Suprapubic skin (tissue), 4 donors: ENCODE data around the gene TMCC2. TPM values are rescaled to one million over a fixed set of nuclear protein-coding genes. Genes with fewer than 3 reads are reported as not detected.

ENCODE experiments used
- DNase-seq, 2 donors: peaks; one replicate each; pipeline ENCODE4 v3.0.0-alpha.2; 2019; ENCODE audit warnings: low spot score in 2 of 2
- H3K27ac ChIP-seq: fragments of 200-600 bp; sonication (generic); one replicate; pipeline ENCODE4 v1.5.1; 2019
- H3K27me3 ChIP-seq: fragments of 200-600 bp; sonication (generic); one replicate; pipeline ENCODE4 v1.5.1; 2019
- H3K36me3 ChIP-seq: fragments of 200-600 bp; sonication (generic); one replicate; pipeline ENCODE4 v1.5.1; 2019
- H3K4me1 ChIP-seq: fragments of 200-600 bp; sonication (generic); one replicate; pipeline ENCODE4 v1.5.1; 2019
- H3K4me3 ChIP-seq: fragments of 200-600 bp; sonication (generic); one replicate; pipeline ENCODE4 v1.5.1; 2019; ENCODE audit warnings: mild to moderate bottlenecking
- H3K9me3 ChIP-seq: fragments of 200-600 bp; sonication (generic); one replicate; pipeline ENCODE4 v1.5.1; 2019
- EP300 ChIP-seq: sonication (generic); formaldehyde crosslinking; IDR thresholded peaks from one replicate; pipeline ENCODE4 v1.6.1; 2017; ENCODE audit warnings: antibody characterized with exemption
- POLR2A ChIP-seq, 2 donors: fragments of 450-650 bp; IDR thresholded peaks; one replicate each; pipeline ENCODE4 v1.6.1; 2017; ENCODE audit warnings: antibody characterized with exemption in 2 of 2, mild to moderate bottlenecking in 2 of 2, moderate library complexity in 2 of 2
- POLR2AphosphoS5 ChIP-seq, 3 donors: sonication (generic); formaldehyde crosslinking; IDR thresholded peaks; one replicate each; pipeline ENCODE4 v1.6.1; 2017; ENCODE audit warnings: antibody characterized with exemption in 3 of 3
- WGBS: methylation state at CpG from one replicate; pipeline ENCODE4 v1.1.5; 2018; 5-methylcytosine and 5-hydroxymethylcytosine counted together
- total RNA-seq, 4 donors: library from RNA; depleted of rRNA; stranded (reverse); fragments of >200 nt; gene quantifications; one replicate each; pipeline ENCODE4 v1.1.0, GENCODE V29; 2016
- TF ChIP-seq, protein P1 (sequence below), 2 donors: fragments of 200-600 bp in 1 of 2; fragments of 450-650 bp in 1 of 2; sonication (generic) in 1 of 2; IDR thresholded peaks; one replicate each; pipeline ENCODE4 v1.5.1; 2016 to 2019; ENCODE audit warnings: antibody characterized with exemption in 2 of 2, mild to moderate bottlenecking in 1 of 2, moderate library complexity in 1 of 2

Gene TMCC2
- total RNA-seq, 4 donors from 2014 or later = 3.1 to 4.3 (median 4.1) TPM

DNA sequence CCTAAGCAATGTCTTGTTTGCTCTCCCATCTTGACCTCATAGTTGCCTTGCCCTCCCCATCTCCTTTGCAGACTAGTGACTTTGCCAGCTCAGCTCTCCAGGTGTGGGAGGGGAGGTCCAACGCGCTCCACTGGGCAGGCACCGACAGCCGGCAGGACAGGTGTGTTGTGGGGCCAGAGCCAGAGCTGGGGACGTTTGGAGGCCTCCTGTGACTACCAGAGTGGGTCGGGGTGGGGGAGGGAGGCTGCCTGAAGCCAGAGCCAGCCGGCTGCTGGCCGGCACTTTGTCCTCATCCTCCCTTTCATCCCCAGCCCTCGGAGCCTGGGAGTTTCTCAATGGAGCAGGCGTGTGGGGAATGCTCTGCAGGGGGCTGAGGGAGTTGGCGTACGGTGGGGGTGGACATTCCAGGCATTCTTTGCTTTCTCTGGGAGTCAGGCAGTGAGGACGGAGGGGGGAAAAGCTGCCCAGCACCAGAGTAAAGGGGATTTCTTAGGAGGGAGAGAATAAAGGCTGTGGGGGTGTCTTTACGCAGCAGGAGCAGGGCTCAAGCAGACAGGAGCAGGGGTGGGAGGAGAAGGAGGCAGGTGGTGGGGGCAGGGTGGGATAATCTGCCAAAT is 73.6 kb downstream of the TMCC2 start:
- 66% methylated on average over 7 of the region's 14 CpGs for WGBS
- no peak for DNase-seq
- Histone ChIP-seq H3K9me3 (no peaks in the 10 kb centered on the region), H3K27ac (no peak overlapping the region), H3K27me3 (no peaks in the 10 kb centered on the region), H3K36me3 (peaks cover 32% of the 10 kb centered on the region), H3K4me3 (no peak overlapping the region), H3K4me1 (peaks cover 6% of the 10 kb centered on the region)
- TF ChIP-seq, protein P1, sequence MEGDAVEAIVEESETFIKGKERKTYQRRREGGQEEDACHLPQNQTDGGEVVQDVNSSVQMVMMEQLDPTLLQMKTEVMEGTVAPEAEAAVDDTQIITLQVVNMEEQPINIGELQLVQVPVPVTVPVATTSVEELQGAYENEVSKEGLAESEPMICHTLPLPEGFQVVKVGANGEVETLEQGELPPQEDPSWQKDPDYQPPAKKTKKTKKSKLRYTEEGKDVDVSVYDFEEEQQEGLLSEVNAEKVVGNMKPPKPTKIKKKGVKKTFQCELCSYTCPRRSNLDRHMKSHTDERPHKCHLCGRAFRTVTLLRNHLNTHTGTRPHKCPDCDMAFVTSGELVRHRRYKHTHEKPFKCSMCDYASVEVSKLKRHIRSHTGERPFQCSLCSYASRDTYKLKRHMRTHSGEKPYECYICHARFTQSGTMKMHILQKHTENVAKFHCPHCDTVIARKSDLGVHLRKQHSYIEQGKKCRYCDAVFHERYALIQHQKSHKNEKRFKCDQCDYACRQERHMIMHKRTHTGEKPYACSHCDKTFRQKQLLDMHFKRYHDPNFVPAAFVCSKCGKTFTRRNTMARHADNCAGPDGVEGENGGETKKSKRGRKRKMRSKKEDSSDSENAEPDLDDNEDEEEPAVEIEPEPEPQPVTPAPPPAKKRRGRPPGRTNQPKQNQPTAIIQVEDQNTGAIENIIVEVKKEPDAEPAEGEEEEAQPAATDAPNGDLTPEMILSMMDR (IDR thresholded peaks at IDR 0.05) = no peak
- TF ChIP-seq EP300 (no peak), POLR2A (IDR thresholded peaks at IDR 0.05) (no peak), POLR2AphosphoS5 (IDR thresholded peaks at IDR 0.05) (no peak)

DNA sequence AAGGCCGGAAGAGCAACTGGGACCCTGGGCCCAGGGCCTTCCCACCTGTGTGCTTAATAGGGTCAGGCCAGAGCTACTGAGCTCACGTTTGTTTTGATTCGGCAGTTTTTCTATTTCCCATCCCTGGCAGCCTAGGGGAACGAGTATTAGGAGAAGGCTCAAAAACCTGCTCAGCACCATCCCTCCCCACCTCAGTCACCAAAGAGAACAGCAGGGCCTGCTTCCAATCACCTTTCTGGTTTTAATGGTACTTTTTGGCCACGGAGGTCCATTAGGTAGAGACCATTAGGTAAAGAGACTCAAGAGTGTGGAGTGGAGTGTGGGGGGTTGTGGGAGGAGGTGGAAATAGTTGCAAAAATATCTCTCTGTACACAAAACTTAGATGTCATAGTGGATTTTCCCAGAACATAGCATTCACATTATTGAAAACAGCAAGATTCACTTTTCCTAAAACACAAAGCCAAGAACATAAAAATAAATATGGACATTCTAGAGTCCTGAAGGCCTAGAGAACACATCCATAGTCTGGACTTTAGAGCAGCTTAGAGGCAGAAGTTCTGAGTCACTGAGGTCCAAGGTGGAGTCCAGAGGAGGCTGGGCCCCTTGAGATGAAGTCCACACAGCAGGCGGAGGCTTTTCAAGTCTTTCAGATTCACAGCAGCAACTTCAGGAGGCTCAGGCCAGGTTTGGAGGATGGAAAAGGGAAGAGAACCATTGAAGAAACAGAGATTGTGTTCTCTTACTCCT is 74.3 kb downstream of the TMCC2 start:
- WGBS = 82% methylated on average over 6 of the region's 6 CpGs
- TF ChIP-seq POLR2A (IDR thresholded peaks at IDR 0.05) (no peak), POLR2AphosphoS5 (IDR thresholded peaks at IDR 0.05) (no peak), EP300 (no peak)
- TF ChIP-seq, protein P1 (IDR thresholded peaks at IDR 0.05) = no peak
- H3K27ac ChIP-seq = no peak overlapping the region
- no peak overlapping the region for H3K4me3 ChIP-seq
- peaks cover 39% of the 10 kb centered on the region for H3K36me3 ChIP-seq
- no peak for DNase-seq
- H3K4me1 ChIP-seq = peaks cover 6% of the 10 kb centered on the region
- H3K27me3 ChIP-seq = no peaks in the 10 kb centered on the region
- no peaks in the 10 kb centered on the region for H3K9me3 ChIP-seq

DNA sequence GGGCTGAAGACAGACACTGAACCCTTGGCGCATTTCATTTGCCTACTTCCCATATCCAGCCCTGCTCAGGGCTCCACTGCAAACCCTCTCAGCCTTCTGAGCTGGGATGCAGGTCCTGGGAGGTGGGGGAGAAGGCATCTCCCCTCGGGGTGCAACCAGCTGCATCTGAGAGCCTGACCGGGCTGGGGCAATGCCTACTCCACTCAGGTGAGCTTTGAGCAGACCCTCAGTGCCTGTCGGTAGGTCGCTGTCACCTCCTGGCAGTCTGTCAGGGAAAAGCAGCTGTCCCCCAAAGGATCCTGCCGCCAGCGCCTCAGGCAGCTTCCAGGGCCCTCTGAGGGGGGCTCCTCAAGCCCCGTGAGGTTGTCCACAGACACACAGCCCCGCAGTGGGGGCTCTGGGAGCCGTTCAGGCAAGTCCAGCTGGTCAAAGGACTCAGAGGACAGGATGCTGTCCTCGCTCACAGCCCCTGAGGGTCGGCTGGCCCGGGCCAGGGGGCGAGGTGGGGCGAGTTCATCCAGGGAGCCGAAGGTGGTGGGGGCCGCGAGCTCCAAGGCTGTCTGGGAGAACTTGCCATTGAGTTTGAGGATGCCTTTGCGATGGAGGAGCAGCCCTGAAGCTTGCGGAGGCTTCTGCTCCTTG is 75.6 kb downstream of the TMCC2 start:
- no peaks in the 10 kb centered on the region for H3K27me3 ChIP-seq
- WGBS = 90% methylated on average over 6 of the region's 20 CpGs
- H3K36me3 ChIP-seq = peaks cover 50% of the 10 kb centered on the region
- no peak for DNase-seq
- H3K4me1 ChIP-seq = peaks cover 6% of the 10 kb centered on the region
- H3K4me3 ChIP-seq = no peak overlapping the region
- TF ChIP-seq, protein P1 (IDR thresholded peaks at IDR 0.05) = no peak
- TF ChIP-seq EP300 = no peak
- no peak for TF ChIP-seq POLR2A (IDR thresholded peaks at IDR 0.05)
- TF ChIP-seq POLR2AphosphoS5 (IDR thresholded peaks at IDR 0.05) = no peak
- no peak overlapping the region for H3K27ac ChIP-seq
- no peaks in the 10 kb centered on the region for H3K9me3 ChIP-seq

DNA sequence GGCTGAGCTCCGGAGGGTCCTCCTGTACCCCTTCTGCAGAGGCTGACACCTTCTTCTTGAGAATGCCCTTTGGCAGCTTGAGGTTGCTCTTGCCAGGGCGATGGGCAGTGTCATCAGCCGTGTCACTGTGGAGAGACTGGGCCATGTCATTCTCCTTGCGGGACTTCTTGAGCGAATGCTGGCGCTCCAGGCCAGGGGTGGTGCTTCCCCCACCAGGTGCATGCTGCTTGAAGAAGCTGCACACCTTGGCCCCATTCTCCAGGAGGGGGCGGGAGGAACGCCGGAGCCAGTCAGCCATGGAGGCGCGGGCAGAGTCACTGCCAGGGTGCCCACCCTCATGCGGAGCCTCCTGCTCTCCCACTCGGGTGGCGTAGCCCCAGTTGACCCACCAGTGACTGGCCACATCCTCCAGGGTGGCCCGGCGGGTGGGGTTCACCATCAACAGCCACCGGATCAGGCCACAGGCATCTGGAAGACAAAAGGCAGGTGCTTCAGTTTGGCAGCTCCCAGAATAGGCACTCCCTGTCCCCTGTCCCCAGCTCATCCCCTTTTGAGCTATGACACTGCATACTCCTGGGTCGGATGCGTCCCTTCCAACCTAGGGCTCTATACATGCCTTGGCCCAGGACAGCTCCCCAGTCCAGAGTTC is 76.4 kb downstream of the TMCC2 start:
- WGBS = 97% methylated on average over 5 of the region's 19 CpGs
- DNase-seq = no peak
- no peaks in the 10 kb centered on the region for H3K9me3 ChIP-seq
- peaks cover 6% of the 10 kb centered on the region for H3K4me1 ChIP-seq
- TF ChIP-seq EP300 (no peak), POLR2A (IDR thresholded peaks at IDR 0.05) (no peak), POLR2AphosphoS5 (IDR thresholded peaks at IDR 0.05) (no peak)
- TF ChIP-seq, protein P1 (IDR thresholded peaks at IDR 0.05) = no peak
- H3K27ac ChIP-seq = no peak overlapping the region
- H3K4me3 ChIP-seq = no peak overlapping the region
- no peaks in the 10 kb centered on the region for H3K27me3 ChIP-seq
- peaks cover 54% of the 10 kb centered on the region for H3K36me3 ChIP-seq

DNA sequence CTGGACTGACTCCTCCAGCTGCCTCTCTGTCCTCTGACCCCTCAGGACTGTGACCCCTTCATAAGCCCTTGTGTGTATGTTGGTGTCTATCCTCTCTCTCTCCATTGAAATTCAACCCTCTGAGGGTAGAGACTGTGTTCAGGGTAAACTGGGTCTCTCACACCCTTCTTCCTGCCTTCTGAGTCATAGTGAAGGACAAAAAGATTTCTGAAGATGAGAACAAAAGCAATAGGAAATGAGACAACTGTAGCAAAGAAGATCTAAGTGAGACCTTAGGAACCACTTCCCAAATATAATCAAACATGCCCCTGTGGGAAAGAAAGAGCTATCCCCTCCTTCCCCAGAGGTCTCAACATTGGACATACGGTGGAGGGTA is 76.9 kb downstream of the TMCC2 start:
- Histone ChIP-seq H3K27me3 (no peaks in the 10 kb centered on the region), H3K4me1 (peaks cover 6% of the 10 kb centered on the region), H3K4me3 (no peak overlapping the region), H3K9me3 (no peaks in the 10 kb centered on the region), H3K36me3 (peaks cover 54% of the 10 kb centered on the region), H3K27ac (no peak overlapping the region)
- 82% methylated on average over 1 of the region's 1 CpG for WGBS
- no peak for DNase-seq
- TF ChIP-seq, protein P1 (IDR thresholded peaks at IDR 0.05) = no peak
- TF ChIP-seq EP300 (no peak), POLR2A (IDR thresholded peaks at IDR 0.05) (no peak), POLR2AphosphoS5 (IDR thresholded peaks at IDR 0.05) (no peak)
